Measurements from ENCODE around the gene MYO6. TPM values are rescaled to one million over a fixed set of nuclear protein-coding genes. Genes with fewer than 3 reads are reported as not detected.

Gene MYO6
- total RNA-seq, 1 experiment from 2014 or later, result 44.1 TPM

DNA sequence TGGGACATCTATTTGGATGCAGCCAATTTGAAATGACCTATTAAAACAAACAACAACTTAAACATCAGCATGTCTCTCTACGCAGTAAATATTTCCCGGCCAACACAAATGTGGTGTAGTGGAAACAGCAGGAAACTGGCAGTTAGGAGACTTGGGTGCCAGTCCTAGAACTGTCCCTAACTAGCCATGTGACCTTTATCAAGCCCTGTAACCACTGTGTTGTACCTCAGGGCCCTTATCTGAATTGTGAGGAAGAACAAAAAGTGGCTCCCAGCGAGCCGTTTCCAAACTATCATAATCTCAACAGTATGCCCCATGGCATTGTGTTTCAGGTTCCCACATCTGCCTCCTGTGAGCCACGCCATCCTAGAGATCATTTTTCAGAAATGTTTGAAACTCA is 198.9 kb downstream of the MYO6 start:
- Histone ChIP-seq H3K9me2 (ENCODE audit: insufficient read depth) (peaks cover 3% of the 10 kb centered on the region; the same call in 1 of the 2 replicates), H3K4me1 (ENCODE audit: control insufficient read depth in 1 of 2, insufficient read depth in 2 of 2, low read length in 2 of 2) (no peaks in the 10 kb centered on the region), H3K79me2 (ENCODE audit: insufficient read depth, low read length) (no peaks in the 10 kb centered on the region), H4K20me1 (ENCODE audit: insufficient read depth) (no peaks in the 10 kb centered on the region), H3K4me2 (ENCODE audit: low read length) (no peak overlapping the region), H3K27me3 (ENCODE audit: insufficient read depth, low read length) (no peaks in the 10 kb centered on the region), H3K27ac (ENCODE audit: low read depth, low read length) (no peak overlapping the region), H3K4me3 (replicated peaks in 1 of 2; ENCODE audit: low read depth in 1 of 2, low read length in 2 of 2) (no peak overlapping the region), H3K36me3 (ENCODE audit: control insufficient read depth in 1 of 2, insufficient read depth in 2 of 2, low read length in 2 of 2) (no peaks in the 10 kb centered on the region), H2AFZ (ENCODE audit: low read depth, low read length, poor library complexity, severe bottlenecking) (no peak overlapping the region), H3K9ac (ENCODE audit: low read length) (no peak overlapping the region), H3K9me3 (ENCODE audit: control insufficient read depth in 1 of 2, insufficient read depth in 1 of 2, low read depth in 1 of 2, low read length in 2 of 2) (no peaks in the 10 kb centered on the region)
- intact Hi-C loops (cut with micrococcal nuclease), result no loop called here
- BruUV-seq (replicated peaks), result no TSS peak
- POLR2A ChIA-PET, result no interaction called here
- CTCF ChIA-PET, result no interaction called here
- no peak for TF ChIP-seq FOSL1 (IDR thresholded peaks at IDR 0.05; ENCODE audit: low read depth)
- TF ChIP-seq, protein P1, sequence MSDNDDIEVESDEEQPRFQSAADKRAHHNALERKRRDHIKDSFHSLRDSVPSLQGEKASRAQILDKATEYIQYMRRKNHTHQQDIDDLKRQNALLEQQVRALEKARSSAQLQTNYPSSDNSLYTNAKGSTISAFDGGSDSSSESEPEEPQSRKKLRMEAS (IDR thresholded peaks at IDR 0.05), result no peak
- no peak for TF ChIP-seq EZH2 (IDR thresholded peaks at IDR 0.05)
- ATAC-seq (no peak), DNase-seq (ENCODE audit: low read depth, low spot score) (no peak)
- RAD21 ChIA-PET (ENCODE audit: low non-redundant PET in 1 of 2, low total read pairs in 2 of 2, uncharacterized antibody in 2 of 2, unreplicated experiment in 2 of 2), result no interaction called here

DNA sequence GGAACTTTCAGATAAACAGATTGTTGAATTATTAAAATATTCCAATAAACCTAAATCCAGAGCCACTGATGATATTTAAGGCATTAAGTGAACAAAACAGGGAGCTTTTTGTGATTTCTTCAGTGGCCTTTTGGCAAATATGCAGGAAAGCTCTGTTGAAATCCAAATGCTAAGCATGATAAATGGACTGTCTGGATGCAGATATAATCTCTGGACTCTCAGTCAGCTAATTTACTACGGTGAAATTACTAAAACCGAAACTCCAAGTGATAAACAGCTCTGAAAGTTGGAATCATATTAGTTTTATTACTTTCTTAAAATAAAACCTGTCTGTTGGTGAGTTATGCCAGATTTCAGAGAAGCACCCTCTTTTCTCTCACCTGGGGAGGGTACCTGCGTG is 203.1 kb downstream of the MYO6 start:
- Histone ChIP-seq H3K79me2 (ENCODE audit: insufficient read depth, low read length) (no peaks in the 10 kb centered on the region), H2AFZ (ENCODE audit: low read depth, low read length, poor library complexity, severe bottlenecking) (no peak overlapping the region), H3K9ac (ENCODE audit: low read length) (no peak overlapping the region), H3K27me3 (ENCODE audit: insufficient read depth, low read length) (no peaks in the 10 kb centered on the region), H3K4me1 (ENCODE audit: control insufficient read depth in 1 of 2, insufficient read depth in 2 of 2, low read length in 2 of 2) (no peaks in the 10 kb centered on the region), H3K9me2 (ENCODE audit: insufficient read depth) (peaks cover 3% of the 10 kb centered on the region; the same call in 1 of the 2 replicates), H4K20me1 (ENCODE audit: insufficient read depth) (no peaks in the 10 kb centered on the region), H3K4me3 (replicated peaks in 1 of 2; ENCODE audit: low read depth in 1 of 2, low read length in 2 of 2) (no peak overlapping the region), H3K9me3 (ENCODE audit: control insufficient read depth in 1 of 2, insufficient read depth in 1 of 2, low read depth in 1 of 2, low read length in 2 of 2) (no peaks in the 10 kb centered on the region), H3K4me2 (ENCODE audit: low read length) (no peak overlapping the region), H3K27ac (ENCODE audit: low read depth, low read length) (no peak overlapping the region), H3K36me3 (ENCODE audit: control insufficient read depth in 1 of 2, insufficient read depth in 2 of 2, low read length in 2 of 2) (no peaks in the 10 kb centered on the region)
- BruUV-seq (replicated peaks), result no TSS peak
- intact Hi-C loops (cut with micrococcal nuclease), result no loop called here
- TF ChIP-seq FOSL1 (IDR thresholded peaks at IDR 0.05; ENCODE audit: low read depth) (no peak), ZFX (IDR thresholded peaks at IDR 0.05) (no peak), SP1 (IDR thresholded peaks at IDR 0.05; ENCODE audit: low read depth) (no peak), EZH2 (IDR thresholded peaks at IDR 0.05) (no peak), TCF7L2 (IDR thresholded peaks at IDR 0.05; ENCODE audit: borderline replicate concordance, extremely low read depth, insufficient read depth, insufficient read length) (no peak), SIN3A (IDR thresholded peaks at IDR 0.05; ENCODE audit: low read depth) (no peak)
- no peak for DNase-seq (ENCODE audit: low read depth, low spot score)
- ChIA-PET RAD21 (ENCODE audit: low non-redundant PET in 1 of 2, low total read pairs in 2 of 2, uncharacterized antibody in 2 of 2, unreplicated experiment in 2 of 2) (no interaction called here), POLR2A (no interaction called here), CTCF (no interaction called here)
- ATAC-seq, result no peak

Data from HCT116 (cell line).